HG03095 (cell line): Measurements from ENCODE around the gene PRPF40B.

Experiments
- ATAC-seq: cut with Tn5 transposase; IDR thresholded peaks from one replicate; pipeline ENCODE4 v1.9.1; 2021; ENCODE audit warnings: moderate library complexity; ENCODE audit not compliant: unreplicated experiment

PRPF40B gene

DNA sequence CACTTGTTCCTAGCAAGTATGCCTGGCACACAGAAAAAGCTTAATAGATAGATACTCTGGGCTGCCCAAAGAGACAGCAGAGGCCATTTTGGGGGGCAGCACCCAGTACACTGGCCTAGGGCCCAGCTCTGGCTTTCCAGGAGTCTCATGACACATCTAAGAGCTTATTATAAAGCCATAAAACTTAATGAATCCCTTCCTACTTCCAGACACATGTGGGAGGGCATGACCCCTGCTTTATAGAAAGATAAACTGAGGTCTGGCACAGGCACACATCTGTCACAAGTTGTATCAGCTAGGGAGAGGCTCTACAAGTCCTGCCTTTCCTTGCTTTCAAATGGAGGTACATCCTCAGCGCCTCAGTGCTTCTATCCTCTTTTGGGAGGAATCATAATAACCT is 56.7 kb downstream of the PRPF40B start:
- no peak for ATAC-seq

GRCh38 chr12:49683599-49684309 is 60.4 kb downstream of the PRPF40B start:
- ATAC-seq, result no peak

DNA sequence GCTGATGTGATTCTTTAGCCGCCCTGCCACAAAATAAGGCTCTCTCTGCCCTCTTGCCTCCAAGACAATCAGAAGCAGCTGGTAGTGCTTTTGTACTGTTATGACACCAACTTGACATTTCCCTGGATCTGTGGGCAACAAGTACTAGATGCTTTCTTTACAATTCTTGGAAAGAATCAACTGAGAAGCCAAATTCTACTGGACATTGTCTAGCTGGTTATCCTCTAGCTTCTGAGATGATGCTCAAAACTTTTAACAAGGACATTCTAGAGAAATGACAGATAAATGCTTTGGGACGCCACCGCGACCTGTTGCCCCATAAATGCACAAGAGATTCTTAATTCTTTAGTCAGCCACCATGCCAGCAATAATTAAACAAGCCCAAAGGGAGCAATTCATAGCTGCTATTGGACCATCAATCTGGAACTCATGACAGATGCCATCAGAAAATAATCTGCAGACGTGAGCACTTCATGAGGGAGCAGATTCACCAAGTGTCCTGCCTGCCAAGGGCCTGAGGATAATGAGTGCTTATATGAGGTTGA is 61.0 kb downstream of the PRPF40B start:
- no peak for ATAC-seq

GRCh38 chr12:49687941-49688340 is 64.6 kb downstream of the PRPF40B start:
- ATAC-seq, result no peak

DNA sequence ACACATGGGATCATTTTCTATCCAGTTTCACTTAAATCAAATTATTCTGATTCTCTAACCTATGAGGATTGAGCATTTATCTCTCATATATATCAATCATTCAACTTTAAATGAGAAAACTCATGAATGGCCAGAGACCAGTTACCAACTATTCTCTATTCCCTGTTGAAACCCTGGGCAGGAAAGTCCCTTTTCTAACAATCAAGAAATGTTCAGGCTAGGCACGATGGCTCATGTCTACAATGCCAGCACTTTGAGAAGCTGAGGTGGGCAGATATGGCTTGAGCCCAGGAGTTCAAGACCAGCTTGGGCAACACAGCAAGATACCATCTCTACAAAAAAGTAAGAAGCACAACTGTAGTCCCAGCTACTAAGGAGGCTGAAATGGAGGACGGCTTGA is 65.9 kb downstream of the PRPF40B start:
- no peak for ATAC-seq

- ATAC-seq, result no peak
Observed at GRCh38 chr12:49689785-49690184, 66.4 kb downstream of the PRPF40B start.

DNA sequence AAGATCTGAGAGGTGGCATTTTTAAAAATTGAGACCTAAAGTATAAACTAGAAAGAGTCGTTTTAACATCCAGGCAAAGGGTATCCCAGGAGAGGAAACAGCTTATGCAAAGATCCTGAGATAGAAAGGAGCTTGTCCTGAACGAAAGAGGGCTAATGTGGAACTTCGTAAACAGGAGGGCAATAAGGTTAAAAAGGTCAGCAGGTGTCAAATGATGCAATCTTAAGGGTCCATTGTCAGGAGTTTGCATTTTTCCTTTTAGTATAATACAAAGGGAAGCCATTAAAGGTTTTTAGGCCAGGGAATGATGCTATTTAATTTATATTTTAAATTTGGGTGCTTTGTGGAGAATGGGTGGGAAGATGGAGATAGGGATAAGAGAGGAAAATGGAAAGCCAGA is 69.5 kb downstream of the PRPF40B start:
- no peak for ATAC-seq

DNA sequence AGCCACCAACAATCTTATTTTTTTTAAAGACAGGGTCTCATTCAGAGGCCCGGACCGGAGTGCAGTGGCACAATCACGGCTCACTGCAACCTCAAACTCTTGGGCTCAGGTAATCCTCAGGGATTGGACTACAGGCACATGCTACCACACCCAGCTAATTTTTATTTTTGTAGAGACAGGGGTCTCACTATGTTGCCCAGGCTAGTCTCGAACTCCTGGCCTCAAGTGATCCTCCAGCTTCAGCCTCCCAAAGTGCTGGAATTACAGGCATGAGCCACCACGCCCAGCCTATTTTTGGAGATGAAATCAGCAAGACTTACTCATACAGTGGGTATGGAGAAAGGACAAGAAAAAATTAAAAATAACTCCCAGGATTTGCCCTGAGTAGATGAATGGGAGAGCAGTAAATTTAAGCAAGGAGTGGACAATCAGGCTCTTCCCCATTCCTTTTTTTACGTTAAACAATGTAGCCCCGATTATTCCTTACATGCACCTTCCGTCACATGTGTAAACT is 70.6 kb downstream of the PRPF40B start:
- no peak for ATAC-seq
